GM12878 (cell line): Measurements from ENCODE around the gene SKIC8. TPM values are rescaled to one million over a fixed set of nuclear protein-coding genes. Genes with fewer than 3 reads are reported as not detected.

ENCODE experiments used
- ATAC-seq: fragments of 200-7000 bp; cut with Tn5 transposase; 3 replicates; pipeline ENCODE4 v1.9.1; 2020; ENCODE audit warnings: mild to moderate bottlenecking, moderate library complexity
- BruUV-seq: library from RNA; stranded (reverse); fragments of 400-500 nt; replicated peaks from 2 replicates; lab custom pipeline; 2021; lab: Mats Ljungman, UMichigan
- CTCF ChIA-PET: fragments of 300-600 bp; sonication (Branson Sonifier 250); formaldehyde crosslinking; extraction: SDS; loops from one replicate; lab custom pipeline; 2021; ENCODE audit warnings: inconsistent platforms; lab: Yijun Ruan, JAX
- POLR2A ChIA-PET: fragments of 350-600 bp; formaldehyde crosslinking; extraction: SDS; loops from one replicate; lab custom pipeline; 2021; ENCODE audit warnings: inconsistent platforms; lab: Charles Lee
- RAD21 ChIA-PET: fragments of 300-600 bp; sonication (Branson Sonifier 250); formaldehyde crosslinking; loops from one replicate; lab custom pipeline; 2023; ENCODE audit warnings: antibody characterized with exemption; ENCODE audit not compliant: unreplicated experiment; lab: Charles Lee
- SMC1A ChIA-PET: fragments of 300-600 bp; sonication (Branson Sonifier 250); formaldehyde crosslinking; loops from one replicate; lab custom pipeline; 2023; ENCODE audit not compliant: unreplicated experiment, uncharacterized antibody; lab: Charles Lee
- DNase-seq: peaks from one replicate; pipeline ENCODE4 v3.0.0-alpha.2; 2011; ENCODE audit warnings: low read depth, low spot score
- FAIRE-seq: peaks from 3 replicates; lab custom pipeline; 2011; peaks lifted over from hg19 to GRCh38; lab: Jason Lieb, UNC
- H2AFZ ChIP-seq: 2 replicates; pipeline ENCODE4 v1.6.0; 2011; ENCODE audit warnings: low read depth, low read length, control low read depth; ENCODE audit not compliant: control insufficient read depth
- H3K27ac ChIP-seq: 2 replicates; pipeline ENCODE4 v1.5.1; 2011; ENCODE audit warnings: control low read depth; ENCODE audit not compliant: control insufficient read depth, insufficient read depth
- H3K27me3 ChIP-seq, 2 experiments: replicated peaks in 1 of 2; 2 replicates each; pipeline versions ENCODE4 v1.6.0 to v1.6.1; 2011; ENCODE audit warnings: low read length in 1 of 2; ENCODE audit not compliant: control insufficient read depth in 2 of 2, insufficient read depth in 2 of 2
- H3K36me3 ChIP-seq, 2 experiments: 2 replicates each; pipeline ENCODE4 v1.5.1; 2011; ENCODE audit warnings: low read length in 1 of 2; ENCODE audit not compliant: control insufficient read depth in 2 of 2, insufficient read depth in 2 of 2
- H3K4me1 ChIP-seq: 2 replicates; pipeline ENCODE4 v1.6.1; 2011; ENCODE audit warnings: mild to moderate bottlenecking, low read length, moderate library complexity, mixed read lengths; ENCODE audit not compliant: control insufficient read depth, insufficient read depth
- H3K4me2 ChIP-seq: 2 replicates; pipeline ENCODE4 v1.6.0; 2011; ENCODE audit warnings: control low read depth; ENCODE audit not compliant: control insufficient read depth, insufficient read depth
- H3K4me3 ChIP-seq: fragments of 200-600 bp; sonication (generic); 2 replicates; pipeline ENCODE4 v1.5.1; 2016
- H3K79me2 ChIP-seq: 2 replicates; pipeline ENCODE4 v1.6.0; 2011; ENCODE audit warnings: low read length; ENCODE audit not compliant: control insufficient read depth, insufficient read depth
- H3K9ac ChIP-seq: 2 replicates; pipeline ENCODE4 v1.8.0; 2011; ENCODE audit warnings: low read length, control low read depth, mixed read lengths; ENCODE audit not compliant: control insufficient read depth, insufficient read depth
- H3K9me3 ChIP-seq: replicated peaks from 3 replicates; pipeline ENCODE4 v1.5.1; 2011; ENCODE audit warnings: mild to moderate bottlenecking, low read length; ENCODE audit not compliant: control insufficient read depth, insufficient read depth
- H4K20me1 ChIP-seq: 2 replicates; pipeline ENCODE4 v1.6.0; 2011; ENCODE audit not compliant: control insufficient read depth, insufficient read depth
- BMI1 ChIP-seq: fragments of 450-650 bp; IDR thresholded peaks from 2 replicates; pipeline ENCODE4 v1.6.1; 2016; ENCODE audit warnings: mild to moderate bottlenecking, moderate library complexity, borderline replicate concordance
- EP300 ChIP-seq, 2 experiments: fragments of 150-350 bp in 1 of 2; IDR thresholded peaks; 2 replicates each; pipeline ENCODE4 v1.6.1; 2011 to 2012; ENCODE audit warnings: low read depth in 2 of 2, low read length in 2 of 2, borderline replicate concordance in 1 of 2, improper control_type of control experiment in 1 of 2, inconsistent platforms in 1 of 2; ENCODE audit not compliant: control insufficient read depth in 1 of 2
- IKZF1 ChIP-seq: fragments of 450-650 bp; conservative IDR thresholded peaks from 2 replicates; pipeline ENCODE4 v1.6.1; 2017; ENCODE audit warnings: antibody characterized with exemption, mild to moderate bottlenecking
- LARP7 ChIP-seq: fragments of 450-650 bp; IDR thresholded peaks from 2 replicates; pipeline ENCODE4 v1.6.1; 2017; ENCODE audit warnings: mild to moderate bottlenecking
- SMARCA5 ChIP-seq: fragments of 450-650 bp; IDR thresholded peaks from 2 replicates; pipeline ENCODE4 v1.6.1; 2017; ENCODE audit warnings: mild to moderate bottlenecking
- SPI1 ChIP-seq: IDR thresholded peaks from 2 replicates; pipeline ENCODE4 v1.6.1; 2011; ENCODE audit warnings: low read depth, mild to moderate bottlenecking, low read length, moderate library complexity, borderline replicate concordance; ENCODE audit not compliant: insufficient read depth
- SREBF2 ChIP-seq: IDR thresholded peaks from 2 replicates; pipeline ENCODE4 v1.6.1; 2012; ENCODE audit warnings: mild to moderate bottlenecking, low read length
- TCF12 ChIP-seq: IDR thresholded peaks from 2 replicates; pipeline ENCODE4 v1.6.1; 2011; ENCODE audit warnings: low read depth, mild to moderate bottlenecking, low read length
- WGBS: methylation state at CpG from one replicate; pipeline ENCODE4 v1.1.6; 2016; ENCODE audit warnings: low lambda C conversion rate; ENCODE audit not compliant: insufficient replicate concordance, insufficient coverage; ENCODE audit errors: missing lambda C conversion rate; 5-methylcytosine and 5-hydroxymethylcytosine counted together
- in situ Hi-C: fragments of 300-500 bp; cut with MboI; formaldehyde crosslinking; loops from 9 replicates; pipeline ENCODE4 v1.14.3; 2018; ENCODE audit warnings: mixed read lengths
- intact Hi-C: fragments of 100-400 bp; cut with micrococcal nuclease; formaldehyde crosslinking; loops from one replicate; pipeline ENCODE4 v1.14.2; 2022; ENCODE audit not compliant: unreplicated experiment
- polyA plus RNA-seq, 11 experiments: library from polyadenylated mRNA; depleted of rRNA in 4 of 11; unstranded in 6 of 11; stranded (reverse) in 5 of 11; fragments of >200 nt; fragmentation: Nextera tagmentation in 4 of 11; fragmentation: Illumina TruSeq in 1 of 11; extraction: Ambion mirVana in 4 of 11; extraction: Trizol in 1 of 11; gene quantifications; 1 replicate in 1 of 11; 2 replicates in 10 of 11; pipeline versions ENCODE4 v1.2.1 to v1.2.3, GENCODE V29; 2011 to 2016; ENCODE audit warnings: inconsistent platforms in 2 of 11, missing spikeins in 2 of 11, low read depth in 1 of 11
- total RNA-seq, 4 experiments: library from RNA; depleted of rRNA in 3 of 4; stranded (reverse); fragments of >200 nt in 3 of 4; fragmentation: Illumina TruSeq in 1 of 4; extraction: Trizol in 1 of 4; gene quantifications; 2 replicates each; pipeline versions ENCODE4 v1.2.1 to v1.2.3, GENCODE V29; 2013 to 2021
- TF ChIP-seq, protein P1 (sequence below): fragments of 450-650 bp; IDR thresholded peaks from 2 replicates; pipeline ENCODE4 v1.6.1; 2017; ENCODE audit warnings: mild to moderate bottlenecking, moderate library complexity
- TF ChIP-seq, protein P2 (sequence below): fragments of 450-650 bp; IDR thresholded peaks from 2 replicates; pipeline ENCODE4 v1.6.1; 2017; ENCODE audit warnings: mild to moderate bottlenecking, low read depth, inconsistent platforms; ENCODE audit not compliant: poor library complexity, severe bottlenecking
- TF ChIP-seq, protein P3 (sequence below): fragments of 450-650 bp; IDR thresholded peaks from 2 replicates; pipeline ENCODE4 v1.6.1; 2016; ENCODE audit warnings: mild to moderate bottlenecking, moderate library complexity, borderline replicate concordance
- TF ChIP-seq, protein P4 (sequence below): IDR thresholded peaks from 2 replicates; pipeline ENCODE4 v1.6.1; 2012; ENCODE audit warnings: low read depth, low read length, improper control_type of control experiment

SKIC8 gene
- total and polyA plus RNA-seq, 10 of the 15 experiments (the other 5 are each of a cell fraction or from before 2014, with no cell fraction given): 57.0 to 288 (median 128) TPM

DNA sequence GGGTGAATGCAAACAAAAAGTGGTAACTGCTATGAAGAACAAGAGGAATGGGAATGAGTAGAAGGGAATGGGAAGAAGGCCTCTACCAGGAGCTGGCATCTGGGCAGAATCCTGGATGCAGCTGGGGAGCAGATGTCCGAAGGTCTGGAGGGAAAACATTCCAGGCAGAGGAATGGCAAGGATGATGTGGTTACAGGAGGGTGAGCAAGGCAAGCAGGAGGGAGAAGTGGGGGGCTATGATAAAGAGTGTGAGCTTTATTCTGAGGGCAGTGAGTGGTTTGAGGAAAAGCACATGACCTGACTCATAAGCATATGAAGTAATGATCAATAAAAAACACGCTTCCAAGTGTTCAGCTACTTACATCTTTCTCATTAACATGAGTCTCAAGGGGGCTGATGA, 17.1 kb downstream of the SKIC8 start:
- ChIA-PET RAD21 (no interaction called here), SMC1A (interaction anchor here (1.1 to 1.8 kb wide), 3 partner anchors 10 to 17 kb away, joined by 3 to 5 read pairs (median 4); partner anchors contain the start of gene SKIC8), POLR2A (interaction anchor here (0.6 kb wide), 1 partner anchor 18 kb away, joined by 3 read pairs; no protein-coding TSS in a partner anchor), CTCF (interaction anchor here (0.9 to 1.6 kb wide), 5 partner anchors 9 to 316 kb away, joined by 3 to 7 read pairs (median 3); no protein-coding TSS in a partner anchor)
- peaks cover 4 to 27% of the 10 kb centered on the region in 2 experiments; a peak in 3 of 4 replicates for H3K36me3 ChIP-seq
- no peaks in the 10 kb centered on the region for H3K4me1 ChIP-seq
- FAIRE-seq (no peak), ATAC-seq (no peak), DNase-seq (no peak)
- intact Hi-C loops (no loop called here), in situ Hi-C loops (no loop called here)
- no peak overlapping the region for H2AFZ ChIP-seq
- BruUV-seq: no TSS peak
- no peaks in the 10 kb centered on the region for H3K9me3 ChIP-seq
- H3K4me2 ChIP-seq: no peak overlapping the region
- H3K27me3 ChIP-seq: no peaks in the 10 kb centered on the region
- no peak overlapping the region for H3K27ac ChIP-seq
- no peaks in the 10 kb centered on the region for H3K79me2 ChIP-seq
- H3K4me3 ChIP-seq: no peak overlapping the region
- no peak overlapping the region for H3K9ac ChIP-seq
- 46% methylated on average over 2 of the region's 2 CpGs for WGBS
- H4K20me1 ChIP-seq: no peaks in the 10 kb centered on the region
- TF ChIP-seq, protein P1, sequence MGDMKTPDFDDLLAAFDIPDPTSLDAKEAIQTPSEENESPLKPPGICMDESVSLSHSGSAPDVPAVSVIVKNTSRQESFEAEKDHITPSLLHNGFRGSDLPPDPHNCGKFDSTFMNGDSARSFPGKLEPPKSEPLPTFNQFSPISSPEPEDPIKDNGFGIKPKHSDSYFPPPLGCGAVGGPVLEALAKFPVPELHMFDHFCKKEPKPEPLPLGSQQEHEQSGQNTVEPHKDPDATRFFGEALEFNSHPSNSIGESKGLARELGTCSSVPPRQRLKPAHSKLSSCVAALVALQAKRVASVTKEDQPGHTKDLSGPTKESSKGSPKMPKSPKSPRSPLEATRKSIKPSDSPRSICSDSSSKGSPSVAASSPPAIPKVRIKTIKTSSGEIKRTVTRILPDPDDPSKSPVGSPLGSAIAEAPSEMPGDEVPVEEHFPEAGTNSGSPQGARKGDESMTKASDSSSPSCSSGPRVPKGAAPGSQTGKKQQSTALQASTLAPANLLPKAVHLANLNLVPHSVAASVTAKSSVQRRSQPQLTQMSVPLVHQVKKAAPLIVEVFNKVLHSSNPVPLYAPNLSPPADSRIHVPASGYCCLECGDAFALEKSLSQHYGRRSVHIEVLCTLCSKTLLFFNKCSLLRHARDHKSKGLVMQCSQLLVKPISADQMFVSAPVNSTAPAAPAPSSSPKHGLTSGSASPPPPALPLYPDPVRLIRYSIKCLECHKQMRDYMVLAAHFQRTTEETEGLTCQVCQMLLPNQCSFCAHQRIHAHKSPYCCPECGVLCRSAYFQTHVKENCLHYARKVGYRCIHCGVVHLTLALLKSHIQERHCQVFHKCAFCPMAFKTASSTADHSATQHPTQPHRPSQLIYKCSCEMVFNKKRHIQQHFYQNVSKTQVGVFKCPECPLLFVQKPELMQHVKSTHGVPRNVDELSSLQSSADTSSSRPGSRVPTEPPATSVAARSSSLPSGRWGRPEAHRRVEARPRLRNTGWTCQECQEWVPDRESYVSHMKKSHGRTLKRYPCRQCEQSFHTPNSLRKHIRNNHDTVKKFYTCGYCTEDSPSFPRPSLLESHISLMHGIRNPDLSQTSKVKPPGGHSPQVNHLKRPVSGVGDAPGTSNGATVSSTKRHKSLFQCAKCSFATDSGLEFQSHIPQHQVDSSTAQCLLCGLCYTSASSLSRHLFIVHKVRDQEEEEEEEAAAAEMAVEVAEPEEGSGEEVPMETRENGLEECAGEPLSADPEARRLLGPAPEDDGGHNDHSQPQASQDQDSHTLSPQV: no peak
- TF ChIP-seq IKZF1: no peak
- no peak for TF ChIP-seq EP300 (IDR thresholded peaks at IDR 0.05; ENCODE audit: borderline replicate concordance in 1 of 2, control insufficient read depth in 1 of 2, low read depth in 2 of 2, low read length in 2 of 2)
- no peak for TF ChIP-seq BMI1
- no peak for TF ChIP-seq LARP7
- no peak for TF ChIP-seq TCF12
- TF ChIP-seq, protein P2, sequence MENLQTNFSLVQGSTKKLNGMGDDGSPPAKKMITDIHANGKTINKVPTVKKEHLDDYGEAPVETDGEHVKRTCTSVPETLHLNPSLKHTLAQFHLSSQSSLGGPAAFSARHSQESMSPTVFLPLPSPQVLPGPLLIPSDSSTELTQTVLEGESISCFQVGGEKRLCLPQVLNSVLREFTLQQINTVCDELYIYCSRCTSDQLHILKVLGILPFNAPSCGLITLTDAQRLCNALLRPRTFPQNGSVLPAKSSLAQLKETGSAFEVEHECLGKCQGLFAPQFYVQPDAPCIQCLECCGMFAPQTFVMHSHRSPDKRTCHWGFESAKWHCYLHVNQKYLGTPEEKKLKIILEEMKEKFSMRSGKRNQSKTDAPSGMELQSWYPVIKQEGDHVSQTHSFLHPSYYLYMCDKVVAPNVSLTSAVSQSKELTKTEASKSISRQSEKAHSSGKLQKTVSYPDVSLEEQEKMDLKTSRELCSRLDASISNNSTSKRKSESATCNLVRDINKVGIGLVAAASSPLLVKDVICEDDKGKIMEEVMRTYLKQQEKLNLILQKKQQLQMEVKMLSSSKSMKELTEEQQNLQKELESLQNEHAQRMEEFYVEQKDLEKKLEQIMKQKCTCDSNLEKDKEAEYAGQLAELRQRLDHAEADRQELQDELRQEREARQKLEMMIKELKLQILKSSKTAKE: no peak
- TF ChIP-seq, protein P3, sequence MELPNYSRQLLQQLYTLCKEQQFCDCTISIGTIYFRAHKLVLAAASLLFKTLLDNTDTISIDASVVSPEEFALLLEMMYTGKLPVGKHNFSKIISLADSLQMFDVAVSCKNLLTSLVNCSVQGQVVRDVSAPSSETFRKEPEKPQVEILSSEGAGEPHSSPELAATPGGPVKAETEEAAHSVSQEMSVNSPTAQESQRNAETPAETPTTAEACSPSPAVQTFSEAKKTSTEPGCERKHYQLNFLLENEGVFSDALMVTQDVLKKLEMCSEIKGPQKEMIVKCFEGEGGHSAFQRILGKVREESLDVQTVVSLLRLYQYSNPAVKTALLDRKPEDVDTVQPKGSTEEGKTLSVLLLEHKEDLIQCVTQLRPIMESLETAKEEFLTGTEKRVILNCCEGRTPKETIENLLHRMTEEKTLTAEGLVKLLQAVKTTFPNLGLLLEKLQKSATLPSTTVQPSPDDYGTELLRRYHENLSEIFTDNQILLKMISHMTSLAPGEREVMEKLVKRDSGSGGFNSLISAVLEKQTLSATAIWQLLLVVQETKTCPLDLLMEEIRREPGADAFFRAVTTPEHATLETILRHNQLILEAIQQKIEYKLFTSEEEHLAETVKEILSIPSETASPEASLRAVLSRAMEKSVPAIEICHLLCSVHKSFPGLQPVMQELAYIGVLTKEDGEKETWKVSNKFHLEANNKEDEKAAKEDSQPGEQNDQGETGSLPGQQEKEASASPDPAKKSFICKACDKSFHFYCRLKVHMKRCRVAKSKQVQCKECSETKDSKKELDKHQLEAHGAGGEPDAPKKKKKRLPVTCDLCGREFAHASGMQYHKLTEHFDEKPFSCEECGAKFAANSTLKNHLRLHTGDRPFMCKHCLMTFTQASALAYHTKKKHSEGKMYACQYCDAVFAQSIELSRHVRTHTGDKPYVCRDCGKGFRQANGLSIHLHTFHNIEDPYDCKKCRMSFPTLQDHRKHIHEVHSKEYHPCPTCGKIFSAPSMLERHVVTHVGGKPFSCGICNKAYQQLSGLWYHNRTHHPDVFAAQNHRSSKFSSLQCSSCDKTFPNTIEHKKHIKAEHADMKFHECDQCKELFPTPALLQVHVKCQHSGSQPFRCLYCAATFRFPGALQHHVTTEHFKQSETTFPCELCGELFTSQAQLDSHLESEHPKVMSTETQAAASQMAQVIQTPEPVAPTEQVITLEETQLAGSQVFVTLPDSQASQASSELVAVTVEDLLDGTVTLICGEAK: no peak
- no peak for TF ChIP-seq SPI1
- TF ChIP-seq, protein P4, sequence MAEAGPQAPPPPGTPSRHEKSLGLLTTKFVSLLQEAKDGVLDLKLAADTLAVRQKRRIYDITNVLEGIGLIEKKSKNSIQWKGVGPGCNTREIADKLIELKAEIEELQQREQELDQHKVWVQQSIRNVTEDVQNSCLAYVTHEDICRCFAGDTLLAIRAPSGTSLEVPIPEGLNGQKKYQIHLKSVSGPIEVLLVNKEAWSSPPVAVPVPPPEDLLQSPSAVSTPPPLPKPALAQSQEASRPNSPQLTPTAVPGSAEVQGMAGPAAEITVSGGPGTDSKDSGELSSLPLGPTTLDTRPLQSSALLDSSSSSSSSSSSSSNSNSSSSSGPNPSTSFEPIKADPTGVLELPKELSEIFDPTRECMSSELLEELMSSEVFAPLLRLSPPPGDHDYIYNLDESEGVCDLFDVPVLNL: no peak
- TF ChIP-seq SMARCA5: no peak
- TF ChIP-seq SREBF2: no peak
